Peyer's patch (tissue), 4 donors: ENCODE data around the gene AKT1. TPM values are rescaled to one million over a fixed set of nuclear protein-coding genes. Genes with fewer than 3 reads are reported as not detected.

Source experiments
- DNase-seq, 3 donors: peaks; one replicate each; pipeline ENCODE4 v3.0.0-alpha.2; 2017 to 2019
- H3K27ac ChIP-seq, 4 donors: fragments of 200-600 bp; sonication (generic); one replicate each; pipeline ENCODE4 v1.5.1; 2016 to 2019
- H3K27me3 ChIP-seq, 2 donors: fragments of 200-600 bp; sonication (generic); one replicate each; pipeline ENCODE4 v1.5.1; 2019
- H3K36me3 ChIP-seq, 3 donors: fragments of 200-600 bp; sonication (generic); one replicate each; pipeline ENCODE4 v1.5.1; 2016 to 2019
- H3K4me1 ChIP-seq, 4 donors: fragments of 200-600 bp; sonication (generic); one replicate each; pipeline ENCODE4 v1.5.1; 2016 to 2019
- H3K4me3 ChIP-seq, 4 donors: fragments of 200-600 bp; sonication (generic); 1 replicate in 3 of 4; 2 replicates in 1 of 4; pipeline ENCODE4 v1.5.1; 2016 to 2019; ENCODE audit warnings: mild to moderate bottlenecking in 1 of 4
- H3K9me3 ChIP-seq, 4 donors: fragments of 200-600 bp; sonication (generic); one replicate each; pipeline ENCODE4 v1.5.1; 2016 to 2019; ENCODE audit warnings: mild to moderate bottlenecking in 1 of 4
- POLR2A ChIP-seq, 2 donors: fragments of 450-650 bp; IDR thresholded peaks; one replicate each; pipeline ENCODE4 v1.5.1; 2017; ENCODE audit warnings: antibody characterized with exemption in 2 of 2, mild to moderate bottlenecking in 2 of 2, moderate library complexity in 2 of 2
- total RNA-seq, 4 donors: library from RNA; depleted of rRNA; stranded (reverse); fragments of >200 nt; gene quantifications; one replicate each; pipeline ENCODE4 v1.1.0, GENCODE V29; 2016
- TF ChIP-seq, protein P1 (sequence below), 6 experiments: fragments of 450-650 bp in 4 of 6; fragments of 200-600 bp in 2 of 6; sonication (generic) in 1 of 6; IDR thresholded peaks; one replicate each; pipeline ENCODE4 v1.5.1; 2017 to 2019; ENCODE audit warnings: antibody characterized with exemption in 6 of 6, mild to moderate bottlenecking in 3 of 6, moderate library complexity in 1 of 6

AKT1 gene
- total RNA-seq, 4 donors from 2014 or later = 85.6 to 259 (median 111) TPM

- no peak for DNase-seq
- no peak overlapping the region for H3K4me3 ChIP-seq
- H3K27me3 ChIP-seq = no peaks in the 10 kb centered on the region
- H3K27ac ChIP-seq = no peak overlapping the region
- H3K36me3 ChIP-seq = peaks cover 0 to 49% (median 0%) of the 10 kb centered on the region in 3 donors
- no peak for TF ChIP-seq POLR2A (IDR thresholded peaks at IDR 0.05)
- TF ChIP-seq, protein P1, sequence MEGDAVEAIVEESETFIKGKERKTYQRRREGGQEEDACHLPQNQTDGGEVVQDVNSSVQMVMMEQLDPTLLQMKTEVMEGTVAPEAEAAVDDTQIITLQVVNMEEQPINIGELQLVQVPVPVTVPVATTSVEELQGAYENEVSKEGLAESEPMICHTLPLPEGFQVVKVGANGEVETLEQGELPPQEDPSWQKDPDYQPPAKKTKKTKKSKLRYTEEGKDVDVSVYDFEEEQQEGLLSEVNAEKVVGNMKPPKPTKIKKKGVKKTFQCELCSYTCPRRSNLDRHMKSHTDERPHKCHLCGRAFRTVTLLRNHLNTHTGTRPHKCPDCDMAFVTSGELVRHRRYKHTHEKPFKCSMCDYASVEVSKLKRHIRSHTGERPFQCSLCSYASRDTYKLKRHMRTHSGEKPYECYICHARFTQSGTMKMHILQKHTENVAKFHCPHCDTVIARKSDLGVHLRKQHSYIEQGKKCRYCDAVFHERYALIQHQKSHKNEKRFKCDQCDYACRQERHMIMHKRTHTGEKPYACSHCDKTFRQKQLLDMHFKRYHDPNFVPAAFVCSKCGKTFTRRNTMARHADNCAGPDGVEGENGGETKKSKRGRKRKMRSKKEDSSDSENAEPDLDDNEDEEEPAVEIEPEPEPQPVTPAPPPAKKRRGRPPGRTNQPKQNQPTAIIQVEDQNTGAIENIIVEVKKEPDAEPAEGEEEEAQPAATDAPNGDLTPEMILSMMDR (IDR thresholded peaks at IDR 0.05) = no peak
- H3K4me1 ChIP-seq = peaks cover 0 to 56% (median 18%) of the 10 kb centered on the region in 4 donors
- H3K9me3 ChIP-seq = no peaks in the 10 kb centered on the region
These were observed 4.1 kb downstream of the AKT1 start for GRCh38 chr14:104791425-104791824.

DNA sequence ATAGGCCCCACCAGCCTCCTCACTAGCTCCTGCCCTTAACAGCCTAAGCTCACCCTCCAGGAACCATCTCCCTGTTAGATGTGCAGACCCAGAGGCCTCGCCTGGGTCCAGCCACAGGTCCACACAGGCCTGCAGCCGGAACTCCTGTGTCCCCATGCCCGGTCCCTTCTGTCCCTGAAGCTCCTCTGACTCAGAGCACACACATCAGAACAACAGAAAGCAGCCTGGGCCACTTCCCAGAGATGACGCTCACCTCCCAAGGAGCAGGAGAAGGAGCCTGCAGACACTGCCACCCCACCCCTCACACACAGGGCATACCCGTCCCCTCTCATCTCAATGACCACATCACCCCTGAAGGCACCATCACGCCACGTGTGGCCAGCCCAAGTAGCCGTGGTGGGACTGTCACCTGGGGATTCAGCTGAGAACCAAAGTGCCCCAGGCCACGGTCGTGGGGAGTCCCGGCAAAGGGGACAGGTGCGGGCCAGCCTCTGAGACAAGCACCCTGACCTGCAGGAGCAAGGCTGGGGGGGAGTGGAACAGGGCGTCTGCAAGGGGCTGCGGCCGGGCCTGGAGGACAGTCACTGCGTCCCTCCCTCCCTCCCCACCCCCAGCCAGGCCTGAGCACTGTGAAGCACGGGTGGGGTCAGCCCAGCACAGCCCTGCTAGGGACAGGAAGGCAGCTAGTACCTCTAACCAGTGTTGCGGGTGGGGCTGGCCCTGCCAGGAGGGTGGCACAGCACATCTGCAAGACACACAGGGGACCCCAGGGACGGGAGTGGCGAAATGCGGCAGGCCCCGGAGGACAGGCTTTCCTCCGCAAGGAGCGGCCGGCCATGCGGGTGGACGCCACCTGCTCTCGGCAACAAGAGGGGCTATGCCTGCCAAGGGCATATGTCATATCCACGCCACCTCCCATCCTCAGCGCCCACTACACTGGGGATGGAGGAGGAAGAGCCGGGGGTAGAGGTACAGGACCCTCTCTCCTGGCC is 5.5 kb downstream of the AKT1 start:
- peaks cover 0 to 56% (median 0%) of the 10 kb centered on the region in 3 donors for H3K36me3 ChIP-seq
- H3K4me3 ChIP-seq = no peak overlapping the region
- peaks cover 0 to 55% (median 12%) of the 10 kb centered on the region in 4 donors for H3K4me1 ChIP-seq
- no peak overlapping the region for H3K27ac ChIP-seq
- DNase-seq = no peak
- H3K9me3 ChIP-seq = no peaks in the 10 kb centered on the region
- no peaks in the 10 kb centered on the region for H3K27me3 ChIP-seq
- TF ChIP-seq, protein P1 (IDR thresholded peaks at IDR 0.05) = no peak
- no peak for TF ChIP-seq POLR2A (IDR thresholded peaks at IDR 0.05)

DNA sequence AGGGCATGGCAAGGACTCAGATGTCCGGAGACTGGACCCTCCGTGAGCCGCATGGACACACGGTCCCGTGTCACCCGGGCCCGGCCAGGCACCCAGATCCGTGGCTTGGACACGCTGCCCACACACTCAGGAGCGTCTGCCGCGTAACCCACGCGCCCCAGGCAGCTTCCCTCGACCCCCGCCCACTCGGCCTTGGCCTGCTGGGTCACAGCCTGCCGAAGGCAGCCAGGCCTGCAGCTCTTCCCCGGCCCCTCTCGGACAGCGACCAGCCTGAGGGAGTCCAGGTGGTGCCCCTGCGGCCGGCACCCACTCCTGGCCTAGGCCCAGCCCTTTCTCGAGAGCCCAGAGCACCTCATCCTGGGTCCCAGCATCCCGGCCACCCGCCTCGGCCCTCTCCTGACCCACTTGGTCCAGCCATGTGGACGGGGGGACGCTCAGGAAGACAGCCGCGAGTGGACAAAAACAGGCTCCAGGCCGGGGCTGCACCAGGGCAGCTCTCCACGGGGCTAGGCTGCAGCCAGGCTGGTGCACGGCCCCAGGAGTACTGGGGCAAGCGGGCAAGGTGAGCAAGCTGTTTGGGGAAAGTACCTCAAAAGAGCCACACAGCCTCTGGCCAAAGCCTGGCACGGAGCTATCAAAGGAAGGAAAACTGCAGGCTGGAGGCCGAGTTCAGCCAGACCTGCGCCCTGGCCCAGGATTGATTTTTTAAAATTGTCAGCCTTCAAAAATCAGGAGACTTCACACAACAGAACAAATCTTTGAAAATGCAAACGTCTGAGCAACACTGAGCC is 6.5 kb downstream of the AKT1 start:
- Histone ChIP-seq H3K36me3 (peaks cover 0 to 62% (median 0%) of the 10 kb centered on the region in 3 donors), H3K27ac (no peak overlapping the region), H3K4me1 (peaks cover 0 to 56% (median 8%) of the 10 kb centered on the region in 4 donors), H3K27me3 (no peaks in the 10 kb centered on the region), H3K9me3 (no peaks in the 10 kb centered on the region), H3K4me3 (no peak overlapping the region)
- DNase-seq = no peak
- TF ChIP-seq POLR2A (IDR thresholded peaks at IDR 0.05) = no peak
- TF ChIP-seq, protein P1 (IDR thresholded peaks at IDR 0.05) = no peak

- Histone ChIP-seq H3K27ac (no peak overlapping the region), H3K9me3 (no peaks in the 10 kb centered on the region), H3K36me3 (peaks cover 0 to 62% (median 0%) of the 10 kb centered on the region in 3 donors), H3K27me3 (no peaks in the 10 kb centered on the region), H3K4me1 (peaks cover 0 to 48% (median 2%) of the 10 kb centered on the region in 4 donors), H3K4me3 (no peak overlapping the region)
- TF ChIP-seq POLR2A (IDR thresholded peaks at IDR 0.05) = no peak
- TF ChIP-seq, protein P1 (IDR thresholded peaks at IDR 0.05) = no peak
- DNase-seq = no peak
These were observed 7.3 kb downstream of the AKT1 start for GRCh38 chr14:104788161-104788818.

DNA sequence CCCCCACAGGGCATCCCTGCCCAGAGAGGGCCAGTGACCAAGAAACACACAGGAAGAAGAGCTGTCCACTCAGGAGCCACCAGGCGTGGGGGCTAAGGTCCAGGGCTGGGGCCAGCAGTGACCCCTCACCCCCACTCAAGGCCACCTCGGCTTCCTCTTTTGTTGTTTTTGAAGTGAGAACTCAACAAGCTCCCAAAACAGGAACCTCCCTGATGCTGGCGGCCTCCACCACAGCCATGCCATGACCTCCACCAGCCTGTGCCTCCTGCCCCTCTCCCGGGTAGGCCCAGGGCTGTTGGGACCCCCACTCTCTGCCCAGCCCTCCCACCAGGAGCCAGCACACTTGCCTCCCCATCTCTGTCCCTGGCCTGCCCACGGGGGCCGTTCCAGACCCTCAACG is 7.8 kb downstream of the AKT1 start:
- H3K4me1 ChIP-seq = peaks cover 0 to 43% (median 0%) of the 10 kb centered on the region in 4 donors
- H3K27ac ChIP-seq = no peak overlapping the region
- DNase-seq = no peak
- TF ChIP-seq POLR2A (IDR thresholded peaks at IDR 0.05) = no peak
- TF ChIP-seq, protein P1 (IDR thresholded peaks at IDR 0.05) = no peak
- no peaks in the 10 kb centered on the region for H3K9me3 ChIP-seq
- peaks cover 0 to 66% (median 0%) of the 10 kb centered on the region in 3 donors for H3K36me3 ChIP-seq
- H3K4me3 ChIP-seq = no peak overlapping the region
- H3K27me3 ChIP-seq = no peaks in the 10 kb centered on the region
